Naive B cell (primary cell): ENCODE measurements around the gene NECTIN1. TPM values are rescaled to one million over a fixed set of nuclear protein-coding genes. Genes with fewer than 3 reads are reported as not detected.
"Not testable (repeated sequence)": the region's sequence is repeated elsewhere in the genome, so short reads cannot be mapped to it uniquely, and the experiment has no call there.

Experiments
- ATAC-seq, 2 donors: fragments of 150-1000 bp; cut with Tn5 transposase; 2 replicates each; pipeline ENCODE4 v1.10.0; 2021; ENCODE audit warnings: low read depth in 2 of 2, mild to moderate bottlenecking in 2 of 2, moderate library complexity in 2 of 2
- DNase-seq: peaks from one replicate; pipeline ENCODE4 v3.0.0; 2022
- H3K27ac Mint-ChIP-seq, 6 donors: one replicate each; pipeline ENCODE4 v1.8.0; 2020 to 2022; ENCODE audit warnings: mild to moderate bottlenecking in 6 of 6, mixed read lengths in 6 of 6, moderate library complexity in 5 of 6, inconsistent platforms in 2 of 6
- H3K27me3 Mint-ChIP-seq, 3 donors: one replicate each; pipeline ENCODE4 v1.8.0; 2021 to 2022; ENCODE audit warnings: mixed read lengths in 3 of 3, mild to moderate bottlenecking in 1 of 3
- H3K36me3 Mint-ChIP-seq, 2 donors: one replicate each; pipeline ENCODE4 v1.8.0; 2020 to 2022; ENCODE audit warnings: mixed read lengths in 2 of 2, inconsistent platforms in 1 of 2, mild to moderate bottlenecking in 1 of 2
- H3K4me1 Mint-ChIP-seq, 3 donors: one replicate each; pipeline ENCODE4 v1.8.0; 2020 to 2022; ENCODE audit warnings: mixed read lengths in 3 of 3, inconsistent platforms in 1 of 3, mild to moderate bottlenecking in 1 of 3, moderate library complexity in 1 of 3
- H3K4me3 Mint-ChIP-seq, 8 donors: one replicate each; pipeline ENCODE4 v1.8.0; 2020 to 2022; ENCODE audit warnings: mild to moderate bottlenecking in 8 of 8, mixed read lengths in 8 of 8, moderate library complexity in 8 of 8, inconsistent platforms in 2 of 8
- H3K9me3 Mint-ChIP-seq, 7 donors: one replicate each; pipeline ENCODE4 v1.8.0; 2020 to 2022; ENCODE audit warnings: mixed read lengths in 7 of 7, mild to moderate bottlenecking in 5 of 7, inconsistent platforms in 2 of 7, moderate library complexity in 1 of 7
- polyA plus RNA-seq, 6 donors: library from polyadenylated mRNA; unstranded; fragments of 300-500 nt; fragmentation: Illumina TruSeq; gene quantifications; one replicate each; pipeline ENCODE4 v1.2.3, GENCODE V29; 2021; ENCODE audit warnings: low read depth in 6 of 6

NECTIN1 gene
- polyA plus RNA-seq, 6 donors from 2014 or later, result 0.24 to 0.74 (median 0.38) TPM; not detected in 1

GRCh38 chr11:119608201-119608600, 120.8 kb downstream of the NECTIN1 start:
- no peak for DNase-seq
- Mint-ChIP-seq H3K36me3 (no peaks in the 10 kb centered on the region), H3K4me3 (no peak overlapping the region), H3K27me3 (peaks cover 12 to 29% (median 20%) of the 10 kb centered on the region in 3 donors), H3K4me1 (no peaks in the 10 kb centered on the region), H3K27ac (no peak overlapping the region), H3K9me3 (no peaks in the 10 kb centered on the region)
- no peak for ATAC-seq

DNA sequence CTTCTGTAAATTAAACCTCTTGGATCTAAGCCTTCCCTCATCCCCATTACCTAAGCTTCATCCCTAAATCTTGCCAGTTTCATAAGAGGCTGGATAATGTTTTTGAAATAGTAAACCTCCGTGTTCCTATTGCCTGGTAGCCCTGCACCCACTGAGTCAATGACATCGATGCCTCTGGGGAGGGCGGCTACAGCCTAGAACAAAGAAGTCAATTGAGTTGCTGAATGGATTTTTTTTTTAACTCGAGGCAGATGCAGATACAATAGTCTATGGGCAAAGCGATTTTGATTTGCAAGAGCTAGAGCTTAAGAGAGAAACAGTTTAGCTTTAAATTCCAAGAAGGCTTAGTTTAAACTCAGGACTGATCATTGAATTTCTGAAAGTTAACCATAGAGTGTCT, 121.3 kb downstream of the NECTIN1 start:
- H3K27ac Mint-ChIP-seq, result peak overlapping the region in 1 of 6 donors; percentile 40
- no peaks in the 10 kb centered on the region for H3K36me3 Mint-ChIP-seq
- no peaks in the 10 kb centered on the region for H3K9me3 Mint-ChIP-seq
- ATAC-seq (no peak), DNase-seq (no peak)
- H3K4me1 Mint-ChIP-seq, result no peaks in the 10 kb centered on the region
- peaks cover 12 to 24% (median 20%) of the 10 kb centered on the region in 3 donors for H3K27me3 Mint-ChIP-seq
- H3K4me3 Mint-ChIP-seq, result no peak overlapping the region

DNA sequence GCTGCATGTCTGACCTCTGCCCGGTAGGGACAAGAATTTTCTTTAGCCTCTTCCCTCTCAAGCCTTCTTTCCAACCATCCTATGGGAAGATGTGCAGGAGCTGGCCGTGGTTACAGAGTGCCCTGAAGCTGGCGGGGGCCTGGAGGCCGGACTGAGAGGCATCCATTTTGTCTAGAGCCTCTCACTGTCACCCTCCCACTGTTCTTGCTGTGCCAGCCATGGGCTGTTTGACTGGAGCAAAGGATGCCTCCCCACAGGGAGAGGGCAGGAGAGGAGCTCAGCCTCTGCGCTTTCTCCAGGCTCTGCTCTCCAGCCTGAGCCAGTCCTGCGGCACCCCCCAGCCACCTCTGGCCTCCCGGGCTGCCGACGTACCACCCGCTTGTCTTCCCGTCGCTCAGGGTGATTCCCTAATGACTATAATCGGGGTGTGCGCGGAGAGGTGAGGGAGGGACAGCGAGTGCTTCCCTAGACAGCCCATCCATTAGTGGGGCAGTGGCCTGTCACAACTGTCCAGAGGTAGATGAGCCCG, 123.8 kb downstream of the NECTIN1 start:
- Mint-ChIP-seq H3K9me3 (no peaks in the 10 kb centered on the region), H3K27ac (no peak overlapping the region), H3K4me3 (no peak overlapping the region), H3K27me3 (peaks cover 19 to 34% (median 21%) of the 10 kb centered on the region in 3 donors), H3K36me3 (no peaks in the 10 kb centered on the region), H3K4me1 (no peaks in the 10 kb centered on the region)
- no peak for ATAC-seq
- no peak for DNase-seq

DNA sequence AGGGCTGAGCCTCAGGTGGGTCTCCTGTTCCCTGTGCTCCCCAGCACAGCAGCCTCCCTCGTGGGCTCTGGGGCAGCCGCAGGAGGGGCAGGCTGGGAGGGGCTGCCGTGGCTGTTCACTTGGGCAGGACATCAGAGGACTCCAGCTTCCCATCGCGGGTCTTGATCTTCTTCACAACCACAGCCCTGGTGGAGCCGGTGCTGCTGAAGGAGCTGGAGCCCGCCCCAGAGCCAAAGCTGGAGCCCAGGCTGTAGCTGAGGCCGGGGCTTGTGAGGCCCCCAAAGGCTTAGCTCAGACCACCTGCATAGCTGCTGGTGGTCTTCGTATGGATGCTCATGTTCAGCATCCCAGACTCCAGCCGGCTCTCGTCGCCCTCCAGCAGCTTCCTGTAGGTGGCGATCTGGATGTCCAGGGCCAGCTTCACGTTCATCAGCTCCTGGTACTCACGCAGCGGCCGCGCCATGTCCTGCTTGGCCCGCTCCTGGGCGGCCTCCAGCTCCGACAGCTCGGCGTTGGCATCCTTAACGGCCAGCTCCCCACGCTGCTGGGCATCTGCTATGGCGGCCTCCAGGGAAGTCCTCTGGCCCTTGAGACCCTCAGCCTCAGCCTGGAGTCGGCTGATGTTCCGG, 126.1 kb downstream of the NECTIN1 start:
- Mint-ChIP-seq H3K27me3 (peaks cover 15 to 32% (median 21%) of the 10 kb centered on the region in 3 donors), H3K36me3 (no peaks in the 10 kb centered on the region), H3K27ac (no peak overlapping the region), H3K4me1 (no peaks in the 10 kb centered on the region), H3K9me3 (no peaks in the 10 kb centered on the region), H3K4me3 (no peak overlapping the region)
- DNase-seq (no peak), ATAC-seq (no peak)

- Mint-ChIP-seq H3K27me3 (peaks cover 9 to 46% (median 16%) of the 10 kb centered on the region in 3 donors), H3K4me1 (no peaks in the 10 kb centered on the region), H3K4me3 (no peak overlapping the region), H3K9me3 (no peaks in the 10 kb centered on the region), H3K27ac (no peak overlapping the region), H3K36me3 (no peaks in the 10 kb centered on the region)
- no peak for ATAC-seq
- no peak for DNase-seq
Observed at GRCh38 chr11:119599864-119600541, 129.0 kb downstream of the NECTIN1 start.

- H3K9me3 Mint-ChIP-seq, result peaks cover 0 to 13% (median 4%) of the 10 kb centered on the region in 7 donors
- peaks cover 0 to 20% (median 4%) of the 10 kb centered on the region in 3 donors for H3K27me3 Mint-ChIP-seq
- DNase-seq, H3K36me3 Mint-ChIP-seq, ATAC-seq, H3K27ac Mint-ChIP-seq, H3K4me1 Mint-ChIP-seq, H3K4me3 Mint-ChIP-seq: not testable (repeated sequence)
Observed at GRCh38 chr11:119595941-119596340, 133.1 kb downstream of the NECTIN1 start.

DNA sequence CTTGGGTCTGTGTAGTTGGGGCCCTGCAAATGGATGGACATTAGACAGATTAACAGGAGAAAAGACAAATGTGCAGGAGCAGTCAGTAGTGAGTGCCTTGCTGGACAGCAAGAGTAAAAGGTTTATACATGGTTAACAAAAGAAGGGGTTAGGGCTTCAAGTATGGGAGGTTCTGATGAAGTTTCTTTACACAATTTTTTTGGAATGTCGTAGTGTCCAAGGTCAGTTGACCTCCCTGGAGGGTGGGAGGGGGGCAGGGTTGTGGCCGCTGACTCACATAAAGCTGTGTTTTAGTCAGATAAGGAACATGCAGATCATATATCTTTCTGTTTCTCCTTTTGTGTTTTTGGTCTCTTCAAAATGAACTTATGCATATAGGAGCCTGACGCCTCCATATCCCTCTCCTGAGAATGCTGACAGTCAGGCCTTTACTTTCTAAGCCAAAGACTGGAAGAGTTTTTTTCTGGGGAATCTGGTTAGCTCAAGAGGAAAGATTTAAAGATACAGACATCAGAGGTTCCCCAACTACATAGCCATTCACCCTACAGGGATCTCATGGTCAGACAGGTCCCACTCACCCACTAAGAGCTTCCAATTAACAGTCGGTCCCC, 134.3 kb downstream of the NECTIN1 start:
- no peaks in the 10 kb centered on the region for H3K4me1 Mint-ChIP-seq
- DNase-seq, result no peak
- H3K27me3 Mint-ChIP-seq, result peaks cover 3 to 20% (median 4%) of the 10 kb centered on the region in 3 donors
- H3K36me3 Mint-ChIP-seq, result no peaks in the 10 kb centered on the region
- peaks cover 0 to 13% (median 4%) of the 10 kb centered on the region in 7 donors for H3K9me3 Mint-ChIP-seq
- no peak overlapping the region for H3K27ac Mint-ChIP-seq
- no peak overlapping the region for H3K4me3 Mint-ChIP-seq
- no peak for ATAC-seq

DNA sequence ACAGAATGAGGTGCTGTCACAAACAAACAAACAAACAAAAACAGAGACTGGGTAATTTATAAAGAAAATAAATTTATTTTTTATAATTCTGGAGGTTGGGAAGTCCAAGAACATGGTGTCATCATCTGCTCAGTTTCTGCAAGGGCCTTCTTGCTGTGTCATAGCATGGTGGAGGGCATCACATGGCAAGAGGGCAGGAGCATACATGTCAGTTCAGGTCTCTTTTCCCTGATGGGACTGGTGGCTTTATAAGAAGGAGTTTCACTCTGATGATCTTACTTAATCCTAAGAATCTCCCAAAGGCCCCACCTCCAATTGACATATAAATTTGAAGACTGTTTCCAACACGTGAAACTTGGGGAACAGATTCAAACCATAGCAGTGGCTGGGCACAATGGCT, 135.7 kb downstream of the NECTIN1 start:
- Mint-ChIP-seq H3K27me3 (peaks cover 3 to 19% (median 4%) of the 10 kb centered on the region in 3 donors), H3K9me3 (peaks cover 0 to 13% (median 4%) of the 10 kb centered on the region in 7 donors), H3K27ac (no peak overlapping the region), H3K4me1 (no peaks in the 10 kb centered on the region), H3K36me3 (no peaks in the 10 kb centered on the region), H3K4me3 (no peak overlapping the region)
- no peak for DNase-seq
- ATAC-seq, result no peak

- no peak overlapping the region for H3K4me3 Mint-ChIP-seq
- H3K9me3 Mint-ChIP-seq, result peaks cover 0 to 13% (median 4%) of the 10 kb centered on the region in 7 donors
- ATAC-seq, result no peak
- no peaks in the 10 kb centered on the region for H3K36me3 Mint-ChIP-seq
- DNase-seq, result no peak
- H3K4me1 Mint-ChIP-seq, result no peaks in the 10 kb centered on the region
- H3K27ac Mint-ChIP-seq, result no peak overlapping the region
- H3K27me3 Mint-ChIP-seq, result peaks cover 3 to 18% (median 11%) of the 10 kb centered on the region in 3 donors
Observed at GRCh38 chr11:119592642-119593041, 136.4 kb downstream of the NECTIN1 start.

- H3K27ac Mint-ChIP-seq, result no peak overlapping the region
- no peak overlapping the region for H3K4me3 Mint-ChIP-seq
- H3K4me1 Mint-ChIP-seq, result no peaks in the 10 kb centered on the region
- peaks cover 0 to 13% (median 4%) of the 10 kb centered on the region in 7 donors for H3K9me3 Mint-ChIP-seq
- H3K27me3 Mint-ChIP-seq, result peaks cover 5 to 17% (median 15%) of the 10 kb centered on the region in 3 donors
- H3K36me3 Mint-ChIP-seq, result no peaks in the 10 kb centered on the region
- DNase-seq (no peak), ATAC-seq (no peak)
Observed at GRCh38 chr11:119591836-119592310, 137.1 kb downstream of the NECTIN1 start.

DNA sequence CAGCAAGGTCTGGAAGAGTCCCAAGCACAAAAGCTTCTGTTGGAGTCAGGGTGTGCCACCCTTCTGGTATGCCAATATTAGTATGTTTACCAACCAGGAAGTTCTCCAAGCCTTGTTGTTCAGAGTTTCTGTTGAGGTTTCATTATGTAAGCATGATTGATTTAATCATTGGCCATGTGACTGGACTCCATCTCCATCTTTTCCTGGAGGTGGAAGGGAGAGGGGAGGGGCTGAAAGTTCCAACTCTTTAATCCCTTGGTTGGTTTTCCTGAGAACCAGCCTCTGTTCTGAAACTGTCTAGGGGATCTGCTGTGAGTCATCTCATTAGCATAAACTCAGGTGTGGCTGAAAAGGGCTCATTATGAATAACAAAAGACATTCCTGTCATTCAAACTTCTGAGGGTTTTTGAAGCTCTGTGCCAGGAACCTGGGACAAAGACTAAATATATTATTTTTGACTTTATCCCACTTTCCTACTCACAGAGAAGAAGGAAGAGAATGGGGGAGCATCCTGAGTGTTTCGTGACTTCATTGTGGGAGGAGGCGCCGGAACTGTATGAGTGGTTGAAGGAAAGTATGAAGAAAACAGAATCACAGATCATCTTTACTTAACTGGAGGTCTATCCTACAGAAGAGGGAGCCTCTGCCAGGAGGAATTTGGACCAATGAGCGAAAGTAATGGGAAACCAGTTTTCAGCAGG, 138.2 kb downstream of the NECTIN1 start:
- Mint-ChIP-seq H3K4me1 (no peaks in the 10 kb centered on the region), H3K27me3 (peaks cover 9 to 28% (median 22%) of the 10 kb centered on the region in 3 donors), H3K36me3 (no peaks in the 10 kb centered on the region), H3K9me3 (peaks cover 0 to 13% (median 4%) of the 10 kb centered on the region in 7 donors), H3K4me3 (no peak overlapping the region), H3K27ac (no peak overlapping the region)
- no peak for DNase-seq
- no peak for ATAC-seq

DNA sequence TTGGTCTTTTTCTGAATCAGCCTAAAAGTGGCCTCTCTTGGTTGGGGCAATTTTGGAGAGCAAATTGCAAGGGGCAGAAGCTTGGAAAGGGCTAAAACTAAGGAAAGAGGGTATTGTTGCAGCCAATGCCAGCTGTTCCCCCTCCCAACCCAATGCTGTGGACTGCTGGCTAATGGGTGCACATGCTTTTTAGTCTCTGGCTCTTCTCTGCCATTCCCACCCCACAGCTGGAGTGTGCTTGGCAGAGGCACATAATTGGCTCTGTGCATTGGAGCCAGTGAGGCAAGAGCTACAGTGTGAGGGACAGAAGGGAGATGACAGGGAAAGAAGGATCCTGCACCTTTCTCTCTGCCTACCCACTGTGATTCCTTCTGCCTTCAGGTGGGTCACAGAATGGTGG, 140.0 kb downstream of the NECTIN1 start:
- DNase-seq (no peak), ATAC-seq (no peak)
- Mint-ChIP-seq H3K36me3 (no peaks in the 10 kb centered on the region), H3K9me3 (peaks cover 0 to 13% (median 4%) of the 10 kb centered on the region in 7 donors), H3K27me3 (peaks cover 17 to 44% (median 35%) of the 10 kb centered on the region in 3 donors), H3K4me1 (peaks cover 8 to 11% (median 8%) of the 10 kb centered on the region in 3 donors), H3K4me3 (no peak overlapping the region), H3K27ac (no peak overlapping the region)
